Cerebellar nuclear complex (tissue), 1 donor: Measurements from ENCODE around the gene TSPEAR.
"Not testable (repeated sequence)": the region's sequence is repeated elsewhere in the genome, so short reads cannot be mapped to it uniquely, and the experiment has no call there.

Experiments
- DNase-seq, 2 experiments: peaks; one replicate each; lab custom pipeline; 2025; lab: John Stamatoyannopoulos, UW

The TSPEAR gene

DNA sequence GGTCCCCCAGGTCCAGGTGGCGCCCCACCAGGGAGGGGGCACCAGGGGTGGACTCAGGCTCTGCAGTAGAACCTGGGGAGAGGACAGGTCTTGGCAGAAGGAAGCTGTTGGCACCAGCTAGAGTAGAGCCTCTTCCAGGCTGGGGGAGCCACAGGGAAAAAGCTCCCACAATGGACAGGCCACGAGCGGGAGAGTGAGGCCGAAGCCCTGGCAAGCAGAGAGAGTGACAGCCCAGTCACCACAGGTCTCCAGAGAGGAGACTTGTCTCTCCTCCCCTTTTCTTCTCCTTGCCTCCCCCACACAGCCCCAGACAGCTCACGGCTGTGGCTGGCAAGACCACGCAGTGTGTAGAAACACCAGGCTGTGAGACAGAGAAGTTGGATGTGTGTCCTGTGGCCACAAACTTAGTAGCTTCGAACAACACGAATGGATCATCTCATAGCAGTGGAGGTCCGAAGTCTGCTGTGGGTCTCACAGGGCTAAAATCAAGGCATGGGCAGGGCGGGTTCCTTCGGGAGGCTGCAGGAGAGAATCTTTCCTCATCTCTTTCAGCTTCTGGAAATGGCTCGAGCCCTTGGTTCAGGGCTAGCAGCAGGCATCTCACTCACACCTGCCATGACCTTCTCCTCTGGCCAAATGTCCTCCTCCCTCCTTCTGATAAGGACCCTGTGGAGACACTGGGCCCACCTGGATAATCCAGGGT lies 60.2 kb downstream of the TSPEAR start:
- DNase-seq: no peak

DNA sequence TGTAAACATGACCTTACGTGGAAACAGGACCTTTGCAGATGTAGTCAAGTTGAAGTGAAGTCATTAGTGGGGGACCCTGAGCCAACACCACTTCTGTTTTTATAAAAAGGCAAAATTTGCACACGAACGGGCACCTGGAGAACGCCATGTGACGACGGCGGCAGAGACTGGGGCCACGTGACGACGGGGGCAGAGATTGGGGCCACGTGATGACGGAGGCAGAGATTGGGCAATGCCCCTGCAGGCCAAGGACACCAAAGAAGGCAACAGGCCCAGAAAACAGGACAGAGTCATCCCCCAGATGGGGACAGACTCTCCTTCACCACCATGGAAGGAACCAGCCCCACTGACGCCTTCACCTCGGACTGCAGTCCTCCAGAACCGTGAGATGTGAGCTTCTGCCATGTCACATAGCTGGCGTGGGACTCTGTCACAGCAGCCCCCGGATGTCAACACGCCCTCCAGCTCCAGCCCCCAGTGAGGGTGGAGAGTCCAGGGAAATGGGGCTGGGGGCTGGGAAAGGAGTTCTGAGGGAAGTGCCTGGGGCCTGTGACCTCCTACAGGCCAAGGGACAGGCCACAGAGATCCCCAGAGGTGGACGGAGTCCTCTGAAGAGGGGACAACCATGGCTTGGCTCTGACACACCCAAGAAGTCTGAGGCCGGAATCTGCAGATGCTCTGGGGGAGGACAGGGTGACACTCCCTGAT lies 61.0 kb downstream of the TSPEAR start:
- no peak for DNase-seq

DNA sequence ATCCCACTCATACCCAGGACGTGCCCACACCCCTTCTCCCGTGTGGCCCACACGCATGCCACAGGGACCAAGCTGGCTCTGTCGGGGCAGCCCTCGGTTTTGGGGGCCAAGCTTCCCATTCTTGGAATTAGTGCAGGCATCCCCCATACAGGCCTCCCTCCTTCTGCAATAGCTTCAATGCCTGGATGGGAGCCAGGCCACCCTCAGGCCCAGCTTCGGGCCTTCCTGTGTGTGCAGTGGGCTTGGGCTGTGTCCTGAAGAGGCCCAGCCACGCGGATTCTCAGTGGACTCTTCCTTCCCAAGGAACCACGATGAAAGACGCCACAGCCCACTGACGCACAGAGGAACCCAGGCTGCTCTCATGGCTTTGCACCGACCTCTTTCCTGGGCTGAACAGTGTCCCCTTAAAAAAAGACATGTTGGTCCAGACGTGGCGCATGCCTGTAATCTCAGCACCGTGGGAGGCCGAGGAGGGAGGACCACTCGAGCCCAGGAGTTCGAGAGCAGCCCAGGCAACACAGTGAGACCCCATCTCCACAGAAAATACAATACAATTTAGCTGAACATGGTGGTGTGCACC lies 61.8 kb downstream of the TSPEAR start:
- no peak for DNase-seq

DNA sequence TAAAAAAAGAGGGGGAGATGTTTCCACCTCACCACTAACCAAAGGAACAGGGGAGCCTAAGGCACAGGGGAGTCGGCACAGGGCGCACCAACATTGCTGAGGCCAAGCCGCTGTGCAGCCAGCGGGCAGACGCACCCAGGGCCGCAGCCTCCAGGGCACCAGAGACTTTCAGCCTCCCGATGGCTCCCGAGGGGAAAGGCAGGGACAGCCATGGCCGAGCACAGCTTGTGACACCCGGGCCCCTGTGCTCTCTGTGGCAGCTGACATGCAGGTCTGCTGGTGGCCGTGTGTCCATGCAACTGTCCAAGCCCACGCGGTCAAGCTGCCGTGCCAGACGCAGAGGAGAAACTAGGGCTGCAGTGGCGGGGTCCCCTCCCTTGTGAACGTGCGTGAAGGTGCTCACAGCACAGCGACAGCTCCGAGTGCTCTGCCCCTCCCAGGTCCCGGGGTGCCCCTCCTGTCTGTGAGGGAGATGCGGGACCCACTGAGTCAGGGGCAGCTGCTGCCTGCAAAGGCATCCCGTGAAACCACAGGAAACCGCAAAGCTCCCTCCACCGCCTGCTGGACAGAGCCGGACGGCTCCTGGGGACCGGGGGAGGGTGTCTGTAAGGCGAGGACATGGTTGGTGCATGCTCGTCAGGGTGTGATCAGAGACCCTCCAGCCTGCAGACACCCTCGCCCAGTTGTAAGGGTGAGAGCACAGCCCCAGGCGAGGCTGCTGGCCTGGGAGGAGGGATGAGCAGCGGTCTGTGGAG lies 62.6 kb downstream of the TSPEAR start:
- DNase-seq: no peak

DNA sequence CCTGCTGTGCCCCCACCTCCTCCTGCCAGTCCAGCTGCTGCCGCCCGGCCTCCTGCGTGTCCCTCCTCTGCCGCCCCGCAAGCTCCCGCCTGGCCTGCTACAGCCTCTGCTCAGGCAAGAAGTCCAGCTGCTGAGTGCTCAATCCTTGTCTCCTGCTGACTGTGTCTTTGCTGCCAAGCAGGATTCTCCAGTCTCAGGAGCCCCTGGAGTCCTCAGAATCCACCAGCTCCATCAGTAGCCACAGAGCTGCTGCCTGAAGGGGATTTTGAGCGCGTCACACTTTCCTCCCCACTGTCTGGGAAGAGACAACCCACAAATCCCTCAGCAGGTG lies 64.2 kb downstream of the TSPEAR start:
- no peak for DNase-seq

DNA sequence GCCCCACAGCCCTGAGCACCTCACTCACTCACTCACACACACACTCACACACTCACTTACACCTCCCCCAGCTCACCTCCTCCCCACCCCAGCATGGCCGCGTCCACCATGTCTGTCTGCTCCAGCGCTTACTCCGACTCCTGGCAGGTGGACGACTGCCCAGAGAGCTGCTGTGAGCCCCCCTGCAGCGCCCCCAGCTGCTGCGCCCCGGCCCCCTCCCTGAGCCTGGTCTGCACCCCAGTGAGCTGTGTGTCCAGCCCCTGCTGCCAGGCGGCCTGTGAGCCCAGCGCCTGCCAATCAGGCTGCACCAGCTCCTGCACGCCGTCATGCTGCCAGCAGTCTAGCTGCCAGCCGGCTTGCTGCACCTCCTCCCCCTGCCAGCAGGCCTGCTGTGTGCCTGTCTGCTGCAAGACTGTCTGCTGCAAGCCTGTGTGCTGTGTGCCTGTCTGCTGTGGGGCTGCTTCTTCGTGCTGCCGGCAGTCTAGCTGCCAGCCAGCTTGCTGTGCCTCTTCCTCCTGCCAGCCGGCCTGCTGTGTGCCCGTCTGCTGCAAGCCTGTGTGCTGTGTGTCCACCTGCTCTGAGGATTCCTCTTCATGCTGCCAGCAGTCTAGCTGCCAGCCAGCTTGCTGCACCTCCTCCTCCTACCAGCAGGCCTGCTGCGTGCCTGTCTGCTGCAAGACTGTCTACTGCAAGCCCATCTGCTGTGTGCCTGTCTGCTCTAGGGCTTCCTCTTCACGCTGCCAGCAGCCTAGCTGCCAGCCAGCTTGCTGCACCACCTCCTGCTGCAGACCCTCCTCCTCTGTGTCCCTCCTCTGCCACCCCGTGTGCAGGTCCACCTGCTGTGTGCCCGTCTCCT lies 64.8 kb downstream of the TSPEAR start, which contains the start of gene KRTAP10-11:
Gene KRTAP10-11, plus strand, starts transcription at position 49 of the 856 bp plus-strand sequence. Its CDS starts 45 bp downstream, at position 94.
- DNase-seq: not testable (repeated sequence)

DNA sequence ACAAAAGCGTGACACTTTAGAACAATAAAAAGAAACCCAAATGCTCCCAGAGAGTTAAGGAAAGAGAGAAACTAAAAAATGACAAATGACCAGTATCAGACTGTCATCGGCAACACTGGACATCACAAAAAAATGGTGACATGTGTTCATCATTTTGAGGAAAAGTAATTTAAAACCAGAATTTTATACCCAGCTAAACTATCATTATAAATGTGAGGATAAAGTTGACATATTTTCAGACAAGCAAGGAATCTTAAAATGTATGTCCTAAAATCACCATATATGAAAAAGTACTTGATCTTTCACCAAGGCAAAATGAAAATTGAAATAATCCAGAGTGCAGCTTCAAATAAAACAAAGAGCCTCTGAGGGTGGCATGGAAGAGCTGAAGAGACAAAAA lies 66.5 kb downstream of the TSPEAR start:
- DNase-seq: no peak

DNA sequence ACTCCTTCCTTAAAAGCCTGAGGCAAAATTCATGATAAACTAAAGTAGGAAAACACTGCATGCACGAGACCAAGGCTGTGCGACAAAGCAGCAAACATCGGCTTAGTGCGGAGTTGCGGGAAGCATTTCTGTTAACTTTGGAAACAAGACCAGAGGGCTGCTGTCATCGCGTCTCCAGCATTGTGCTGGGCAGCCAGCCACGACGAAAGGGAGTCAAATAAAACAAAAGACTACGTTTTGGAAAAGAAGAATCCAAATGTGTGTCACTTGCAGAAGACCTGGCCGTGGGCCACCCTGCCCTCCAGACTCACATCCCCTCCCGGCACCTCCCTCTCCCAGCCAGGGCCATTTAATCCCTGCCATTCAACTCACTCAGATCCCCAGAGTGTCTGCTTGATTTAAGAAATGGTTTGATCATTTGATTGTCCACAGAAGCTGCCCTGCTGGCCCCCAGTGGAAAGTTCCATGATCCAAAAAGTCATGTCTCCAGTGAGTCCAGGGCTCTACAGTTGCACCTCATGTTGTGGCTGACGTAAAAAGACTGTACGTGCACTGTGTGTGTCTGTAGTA lies 67.5 kb downstream of the TSPEAR start:
- no peak for DNase-seq

DNA sequence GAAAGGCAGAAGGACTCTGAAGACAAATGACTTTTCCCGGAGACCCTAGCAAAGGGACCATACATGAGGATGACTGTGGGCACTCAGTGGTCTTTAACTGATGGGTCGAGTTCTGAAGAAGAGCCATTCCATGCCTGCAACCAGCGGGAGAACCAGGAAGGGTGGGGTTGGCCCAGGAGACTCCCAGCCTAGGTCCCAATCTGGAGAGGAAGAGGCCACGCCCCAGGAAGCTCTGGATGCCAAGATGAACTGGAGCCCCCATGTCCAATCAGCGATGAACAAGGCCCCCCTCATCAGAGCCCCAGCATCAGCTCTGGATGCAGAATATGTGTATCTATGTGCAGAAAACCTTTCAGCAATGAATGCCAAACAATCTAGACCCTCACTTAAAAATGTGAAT lies 70.6 kb downstream of the TSPEAR start:
- no peak for DNase-seq

DNA sequence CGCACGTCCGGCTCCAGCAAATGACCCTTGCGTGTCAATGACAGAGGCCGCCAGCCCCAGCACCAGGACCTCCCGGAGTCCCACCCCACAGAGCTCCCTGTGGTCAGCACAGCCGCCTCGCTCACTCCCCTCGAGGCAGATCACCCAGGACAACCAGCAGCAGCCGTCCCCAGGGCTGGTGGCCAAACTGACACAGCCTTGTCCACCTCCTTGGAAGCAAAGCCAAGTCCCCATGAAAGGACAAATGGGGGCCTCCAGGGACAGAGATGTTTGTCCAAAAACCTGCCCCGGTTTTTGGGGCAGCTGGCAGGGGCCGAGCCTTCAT lies 72.1 kb downstream of the TSPEAR start:
- DNase-seq: no peak

DNA sequence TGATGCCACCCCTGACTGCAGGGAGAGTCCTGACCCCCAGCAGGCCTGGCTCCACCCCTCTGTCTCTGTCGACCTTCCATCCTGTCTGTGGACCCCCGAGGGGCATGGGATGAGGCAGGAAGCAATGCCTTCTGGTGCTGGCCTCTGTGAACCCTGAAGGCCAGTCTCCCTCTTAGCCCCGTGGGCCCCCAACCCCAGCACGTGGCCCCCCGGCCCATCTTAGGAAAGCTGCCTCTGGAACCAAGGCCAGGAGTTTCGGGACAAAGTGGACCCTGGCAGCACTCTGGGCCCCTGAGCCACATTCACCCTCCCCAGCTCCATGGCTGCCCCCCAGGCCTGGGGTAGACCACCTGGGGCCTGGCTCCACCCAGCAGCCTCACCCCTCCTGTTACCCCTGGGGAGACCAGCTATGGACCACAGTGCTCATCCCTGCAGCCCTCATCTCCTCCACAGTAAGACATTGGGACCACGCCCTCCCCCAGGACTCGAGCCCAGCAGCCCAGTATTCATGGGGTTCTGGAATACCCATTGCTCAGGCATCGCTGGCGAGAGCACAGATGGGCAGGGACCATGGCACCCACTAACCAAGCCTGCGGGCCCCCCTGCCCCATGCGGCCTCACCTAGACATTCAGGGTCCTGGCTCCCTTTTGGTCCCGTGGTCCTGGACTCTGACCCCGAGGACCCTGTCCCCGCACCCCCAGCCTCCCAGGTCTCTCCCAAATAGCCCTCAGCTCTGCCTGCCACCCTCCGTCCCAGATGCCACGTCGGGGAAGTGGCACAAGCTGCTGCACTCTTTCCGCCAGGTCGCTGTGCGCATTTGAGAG lies 72.7 kb downstream of the TSPEAR start:
- DNase-seq: not testable (repeated sequence)

DNA sequence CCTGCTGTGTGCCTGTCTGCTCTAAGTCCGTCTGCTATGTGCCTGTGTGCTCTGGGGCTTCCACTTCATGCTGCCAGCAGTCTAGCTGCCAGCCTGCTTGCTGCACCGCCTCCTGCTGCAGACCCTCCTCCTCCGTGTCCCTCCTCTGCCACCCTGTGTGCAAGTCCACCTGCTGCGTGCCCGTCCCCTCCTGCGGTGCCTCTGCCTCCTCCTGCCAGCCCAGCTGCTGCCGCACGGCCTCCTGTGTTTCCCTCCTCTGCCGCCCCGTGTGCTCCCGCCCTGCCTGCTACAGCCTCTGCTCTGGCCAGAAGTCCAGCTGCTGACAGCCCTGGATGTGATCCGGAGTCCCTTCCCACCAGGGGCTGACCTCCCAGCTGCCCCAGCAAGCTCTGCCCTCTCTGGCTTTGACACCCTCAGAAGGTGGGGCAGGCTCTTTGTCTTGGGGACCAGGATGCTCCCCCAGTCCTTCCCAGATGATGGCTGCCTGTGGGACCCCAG lies 73.5 kb downstream of the TSPEAR start:
- not testable (repeated sequence) for DNase-seq

DNA sequence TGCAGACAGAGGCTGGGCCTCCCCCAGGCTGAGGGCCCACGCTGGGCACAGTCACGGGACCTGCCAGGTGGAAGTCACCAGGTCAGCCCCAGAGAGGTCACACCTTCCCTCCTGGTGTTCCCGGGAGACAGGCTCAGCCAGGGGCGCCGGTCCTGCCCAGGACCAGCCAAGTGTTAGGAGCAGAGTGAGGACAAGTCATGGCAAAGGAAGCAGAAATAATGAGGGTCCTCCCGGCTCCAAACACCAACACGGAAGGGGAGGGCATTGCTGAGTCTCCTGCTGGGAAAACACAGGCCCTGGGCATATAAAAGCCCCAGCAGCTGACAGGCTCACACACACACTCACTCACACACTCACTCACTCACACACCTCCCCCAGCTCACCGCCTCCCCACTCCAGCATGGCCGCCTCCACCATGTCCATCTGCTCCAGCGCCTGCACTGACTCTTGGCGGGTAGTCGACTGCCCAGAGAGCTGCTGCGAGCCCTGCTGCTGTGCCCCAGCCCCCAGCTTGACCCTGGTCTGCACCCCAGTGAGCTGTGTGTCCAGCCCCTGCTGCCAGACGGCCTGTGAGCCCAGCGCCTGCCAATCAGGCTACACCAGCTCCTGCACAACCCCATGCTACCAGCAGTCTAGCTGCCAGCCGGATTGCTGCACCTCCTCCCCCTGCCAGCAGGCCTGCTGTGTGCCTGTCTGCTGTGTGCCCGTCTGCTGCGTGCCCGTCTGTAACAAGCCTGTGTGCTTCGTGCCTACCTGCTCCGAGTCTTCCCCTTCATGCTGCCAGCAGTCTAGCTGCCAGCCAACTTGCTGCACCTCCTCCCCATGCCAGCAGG lies 74.1 kb downstream of the TSPEAR start, which contains the start of gene KRTAP10-10:
Gene KRTAP10-10, plus strand, starts transcription at position 339 of the 833 bp plus-strand sequence. Its CDS starts 62 bp downstream, at position 401.
- DNase-seq: peak in 1 of 2 experiments; percentile 22

DNA sequence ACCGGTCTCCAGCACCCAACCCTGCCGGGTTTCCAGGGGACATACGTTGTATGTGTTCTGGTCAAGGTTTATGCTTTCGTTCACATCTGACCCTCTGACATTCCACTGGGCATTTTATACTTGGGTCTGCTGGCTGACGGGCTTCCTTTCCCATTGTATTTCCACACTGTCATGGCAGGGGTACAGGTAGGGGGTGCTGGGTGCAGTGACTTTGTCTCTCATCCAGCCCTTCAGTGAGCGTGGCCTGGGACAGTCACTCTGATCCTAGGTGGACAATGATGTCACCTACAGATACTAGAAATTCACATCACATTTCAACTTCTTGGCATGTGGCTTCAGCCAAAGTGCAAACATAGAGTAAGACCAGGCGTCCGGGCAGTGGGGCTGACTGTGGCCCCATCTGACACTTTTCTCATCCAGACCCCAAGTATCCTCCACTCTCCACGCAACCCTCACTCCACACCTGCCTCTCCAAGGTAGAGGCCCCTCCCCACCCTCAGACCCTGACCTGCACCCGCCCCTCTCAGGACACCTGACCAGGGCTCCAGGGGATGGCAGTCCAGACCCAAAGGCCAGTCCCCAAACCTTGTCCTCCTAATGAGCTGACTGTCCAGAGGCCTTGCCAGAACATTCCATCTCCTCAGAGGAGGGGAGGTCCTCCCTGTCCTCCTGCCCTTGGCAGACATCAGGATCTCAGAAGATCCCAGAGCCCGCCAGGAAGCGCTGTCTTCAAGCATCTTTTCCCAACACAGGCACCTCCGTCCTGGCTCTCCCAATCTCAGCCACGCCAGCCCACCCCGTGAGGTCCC lies 75.0 kb downstream of the TSPEAR start:
- no peak for DNase-seq

DNA sequence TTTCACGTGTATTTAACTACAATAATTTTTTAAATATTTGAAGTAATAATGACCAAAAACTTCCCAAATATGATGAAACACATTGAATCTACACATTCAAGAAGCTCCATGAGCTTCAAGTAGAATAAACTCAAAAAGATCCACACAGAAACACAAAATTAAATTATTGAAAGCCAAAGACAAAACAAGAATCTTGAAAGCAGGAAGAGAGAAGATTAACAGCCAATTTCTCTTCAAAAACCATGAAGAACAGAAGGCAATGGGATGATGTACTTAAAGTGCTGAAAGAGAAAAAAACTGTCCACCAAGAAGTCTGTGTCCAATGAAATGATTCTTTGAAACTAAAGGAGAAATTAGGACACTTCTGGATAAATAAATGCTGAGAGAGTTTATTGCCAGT lies 79.3 kb downstream of the TSPEAR start:
- no peak for DNase-seq

DNA sequence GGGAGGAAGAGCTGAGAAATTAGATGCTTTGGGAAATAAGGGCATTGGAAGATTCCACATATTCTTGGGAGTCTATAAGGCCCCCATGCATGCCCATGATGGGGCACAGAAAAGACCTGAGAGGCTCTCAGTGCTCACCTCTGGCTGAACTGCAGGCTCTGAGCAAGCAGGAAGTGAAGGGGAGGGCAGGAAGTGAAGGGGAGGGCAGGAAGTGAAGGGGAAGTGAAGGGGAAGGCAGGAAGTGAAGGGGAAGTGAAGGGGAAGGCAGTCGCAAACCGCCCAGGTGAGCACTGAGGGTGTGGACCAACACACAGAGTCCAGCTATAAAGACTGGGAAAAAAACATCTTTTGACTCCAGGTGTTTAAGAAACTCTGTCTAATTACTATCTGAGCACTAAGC lies 80.9 kb downstream of the TSPEAR start:
- no peak for DNase-seq

DNA sequence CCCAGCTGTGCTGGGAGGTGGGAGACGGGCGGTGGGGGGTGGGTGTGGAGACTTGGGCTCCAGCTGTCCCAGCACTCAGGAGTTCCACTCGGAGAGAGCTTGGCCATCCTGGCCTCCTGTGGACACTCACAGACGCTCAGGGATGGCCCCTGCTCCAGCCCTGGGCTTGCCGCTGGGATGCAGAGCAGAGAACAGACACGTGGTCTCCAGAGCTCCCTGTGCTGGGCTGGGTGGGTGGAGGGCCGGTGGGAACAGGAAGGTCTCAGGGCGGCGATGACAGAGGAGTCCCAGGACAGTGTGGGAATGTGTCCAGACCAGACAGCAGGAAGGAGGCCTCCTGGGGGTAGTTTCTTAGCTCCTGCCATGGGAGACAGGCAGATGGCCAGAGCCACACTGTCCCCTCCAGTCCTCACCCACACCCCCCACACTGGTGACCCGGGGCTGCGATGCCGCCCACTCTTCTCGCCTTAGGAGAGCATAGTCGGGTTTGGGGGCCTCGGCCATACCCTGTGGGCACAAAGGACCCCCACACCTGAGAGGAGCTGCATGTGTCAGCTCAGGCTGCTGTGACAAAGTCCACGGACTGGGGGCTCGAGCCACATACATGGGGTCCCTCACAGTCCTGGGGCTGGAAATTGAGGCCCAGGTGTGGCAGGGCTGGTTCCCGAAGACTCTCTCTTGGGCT lies 82.5 kb downstream of the TSPEAR start:
- DNase-seq: no peak

DNA sequence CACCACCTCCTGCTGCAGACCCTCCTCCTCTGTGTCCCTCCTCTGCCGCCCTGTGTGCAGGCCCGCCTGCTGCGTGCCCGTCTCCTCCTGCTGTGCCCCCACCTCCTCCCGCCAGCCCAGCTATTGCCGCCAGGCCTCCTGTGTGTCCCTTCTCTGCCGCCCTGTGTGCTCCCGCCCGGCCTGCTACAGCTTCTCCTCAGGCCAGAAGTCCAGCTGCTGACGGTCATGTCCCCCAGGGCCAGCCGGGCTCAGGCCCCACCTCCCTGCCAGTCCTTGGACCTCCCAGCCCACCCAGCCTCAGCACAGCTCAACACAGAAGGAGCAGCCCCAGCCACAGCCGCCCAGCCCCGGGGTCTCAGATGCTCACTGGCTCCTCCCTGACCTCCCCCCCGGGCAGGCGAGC lies 83.5 kb downstream of the TSPEAR start:
- DNase-seq: not testable (repeated sequence)
